ENCODE data around the gene SDK1. TPM values are rescaled to one million over a fixed set of nuclear protein-coding genes. Genes with fewer than 3 reads are reported as not detected.

SDK1 gene
- total and polyA plus RNA-seq, 10 of the 15 experiments (the other 5 are each of a cell fraction or from before 2014, with no cell fraction given) = 0.14 to 0.33 TPM; not detected in 8

- H3K9me3 ChIP-seq (replicated peaks; ENCODE audit: control insufficient read depth, insufficient read depth, low read length) = no peaks in the 10 kb centered on the region
- H3K4me3 ChIP-seq = no peak overlapping the region
- DNase-seq (ENCODE audit: low read depth, low spot score) = no peak
- TF ChIP-seq HDAC6 (IDR thresholded peaks at IDR 0.05; ENCODE audit: unreplicated experiment) (no peak), MLLT1 (IDR thresholded peaks at IDR 0.05) (no peak), CREB1 (IDR thresholded peaks at IDR 0.05; ENCODE audit: low read depth) (no peak), FOS (IDR thresholded peaks at IDR 0.05; ENCODE audit: borderline replicate concordance, extremely low read depth, insufficient read length) (no peak), PAX5 (IDR thresholded peaks at IDR 0.05; ENCODE audit: borderline replicate concordance, low read depth, low read length) (no peak), ZBTB4 (CRISPR knock-in tag; IDR thresholded peaks at IDR 0.05) (no peak), ELK1 (IDR thresholded peaks at IDR 0.05; ENCODE audit: low read depth, low read length) (no peak), MAX (IDR thresholded peaks at IDR 0.05; ENCODE audit: low read depth, low read length) (no peak), ATF3 (IDR thresholded peaks at IDR 0.05; ENCODE audit: borderline replicate concordance, extremely low read depth, low read depth, low read length) (no peak), MEF2B (IDR thresholded peaks at IDR 0.05; ENCODE audit: partially characterized antibody, poor library complexity, severe bottlenecking) (no peak)
- no TSS peak for BruUV-seq (replicated peaks)
- no peak overlapping the region for H2AFZ ChIP-seq (ENCODE audit: control insufficient read depth, low read depth, low read length)
- intact Hi-C loops (cut with micrococcal nuclease; ENCODE audit: unreplicated experiment) (no loop called here), in situ Hi-C loops (cut with MboI) (no loop called here)
- H4K20me1 ChIP-seq (ENCODE audit: control insufficient read depth, insufficient read depth) = no peaks in the 10 kb centered on the region
- FAIRE-seq = no peak
- no peaks in the 10 kb centered on the region for H3K27me3 ChIP-seq (replicated peaks in 1 of 2; ENCODE audit: control insufficient read depth in 2 of 2, insufficient read depth in 2 of 2, low read length in 1 of 2)
- H3K4me1 ChIP-seq (ENCODE audit: control insufficient read depth, insufficient read depth, low read length) = no peaks in the 10 kb centered on the region
- ATAC-seq = no peak
- H3K9ac ChIP-seq (ENCODE audit: control insufficient read depth, insufficient read depth, low read length) = no peak overlapping the region
- CTCF ChIA-PET = no interaction called here
- WGBS (ENCODE audit: insufficient coverage, insufficient replicate concordance, low lambda C conversion rate, missing lambda C conversion rate) = 34% methylated on average over 2 of the region's 2 CpGs
- no peaks in the 10 kb centered on the region for H3K36me3 ChIP-seq (ENCODE audit: control insufficient read depth in 2 of 2, insufficient read depth in 2 of 2, low read length in 1 of 2)
- no peaks in the 10 kb centered on the region for H3K79me2 ChIP-seq (ENCODE audit: control insufficient read depth, insufficient read depth, low read length)
- no peak overlapping the region for H3K27ac ChIP-seq (ENCODE audit: control insufficient read depth, insufficient read depth)
- no peak overlapping the region for H3K4me2 ChIP-seq (ENCODE audit: control insufficient read depth, insufficient read depth)
- POLR2A ChIA-PET = no interaction called here
- SMC1A ChIA-PET (ENCODE audit: uncharacterized antibody, unreplicated experiment) = interaction anchor here (0.5 to 0.6 kb wide), 2 partner anchors 258 to 762 kb away, joined by 3 read pairs; no protein-coding TSS in a partner anchor
- RAD21 ChIA-PET (ENCODE audit: unreplicated experiment) = no interaction called here
Measured at GRCh38 chr7:3790803-3791202, 489.8 kb downstream of the SDK1 start.

All from GM12878 (cell line).